ENCODE measurements around the gene UQCR10. TPM values are rescaled to one million over a fixed set of nuclear protein-coding genes. Genes with fewer than 3 reads are reported as not detected.

The UQCR10 gene
- total RNA-seq, 1 donor from 2014 or later: 77.4 TPM

DNA sequence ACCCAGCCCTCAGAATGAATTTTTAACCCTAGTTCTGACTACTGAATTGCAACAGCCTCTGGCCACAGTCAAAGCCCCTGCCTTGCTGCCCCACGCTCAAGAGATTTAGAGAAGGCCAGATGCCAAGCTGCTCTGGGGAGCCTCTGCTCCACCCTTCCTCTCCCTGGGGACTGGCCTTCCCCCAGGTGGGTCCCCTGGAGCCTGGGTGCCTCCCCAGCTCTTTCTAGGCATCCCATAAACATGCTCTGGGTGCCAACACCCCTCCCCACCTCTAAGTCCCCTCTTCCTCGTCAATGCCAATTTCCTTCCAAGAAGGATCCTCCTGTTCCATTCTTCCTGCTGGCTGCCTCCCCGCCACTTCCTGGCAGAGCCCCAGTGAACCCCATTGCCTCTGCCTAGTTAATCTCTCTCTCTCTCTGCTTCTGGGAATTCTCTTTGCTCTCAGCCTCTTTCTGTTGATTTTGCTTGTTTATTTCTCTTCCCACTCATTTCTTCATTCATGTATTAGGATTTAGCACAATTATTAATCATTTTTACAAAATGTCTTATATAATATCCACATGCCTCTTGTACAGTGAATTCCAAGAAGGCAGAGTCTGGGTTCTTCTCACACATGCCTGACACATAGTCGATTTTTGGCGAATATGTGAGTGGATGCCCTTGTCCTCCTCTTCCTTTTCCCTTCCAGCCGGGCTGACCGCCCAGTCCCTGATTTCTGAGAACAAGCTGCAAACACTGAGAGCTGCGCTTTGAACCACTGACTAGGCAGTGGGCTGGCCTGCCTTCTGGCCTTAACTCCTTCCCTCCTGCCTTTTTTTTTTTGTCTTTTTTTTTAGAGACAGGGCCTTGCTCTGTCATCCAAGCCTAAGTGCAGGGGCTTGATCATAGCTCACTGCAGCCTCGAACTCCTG, 17.5 kb downstream of the UQCR10 start:
- peaks cover 19% of the 10 kb centered on the region for H3K36me3 Mint-ChIP-seq (ENCODE audit: unreplicated experiment)
- no peak for TF ChIP-seq CTCF (IDR thresholded peaks at IDR 0.05)
- DNase-seq (ENCODE audit: extremely low spot score, unreplicated experiment): no peak
- no peak overlapping the region for H3K27ac Mint-ChIP-seq (ENCODE audit: unreplicated experiment)
- H3K27me3 Mint-ChIP-seq (ENCODE audit: unreplicated experiment): no peaks in the 10 kb centered on the region
- no peak overlapping the region for H3K4me3 Mint-ChIP-seq (ENCODE audit: unreplicated experiment)
- peaks cover 18% of the 10 kb centered on the region for H3K4me1 Mint-ChIP-seq (ENCODE audit: unreplicated experiment)
- no peaks in the 10 kb centered on the region for H3K9me3 Mint-ChIP-seq (ENCODE audit: unreplicated experiment)

DNA sequence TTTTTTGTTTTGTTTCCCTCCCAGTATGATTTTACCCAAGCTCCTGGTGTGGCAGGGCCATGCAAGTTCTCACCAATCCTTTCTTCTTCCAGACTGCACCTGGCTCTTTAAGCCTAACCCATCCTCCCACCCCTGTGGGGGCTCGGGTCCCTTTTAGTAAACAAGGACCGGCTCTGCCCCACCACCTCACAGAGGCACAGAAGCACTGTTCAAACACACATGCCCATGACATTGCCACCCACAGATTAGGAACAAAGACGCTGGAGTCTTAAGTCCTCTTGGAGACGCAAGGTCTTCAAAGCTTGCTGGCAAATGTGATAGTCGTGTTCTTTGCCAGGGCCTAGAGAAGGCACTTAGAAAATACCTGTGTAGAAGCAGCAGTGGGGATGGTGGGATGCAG, 18.9 kb downstream of the UQCR10 start:
- Mint-ChIP-seq H3K4me3 (ENCODE audit: unreplicated experiment) (no peak overlapping the region), H3K36me3 (ENCODE audit: unreplicated experiment) (peaks cover 25% of the 10 kb centered on the region), H3K27ac (ENCODE audit: unreplicated experiment) (no peak overlapping the region), H3K4me1 (ENCODE audit: unreplicated experiment) (peaks cover 11% of the 10 kb centered on the region), H3K9me3 (ENCODE audit: unreplicated experiment) (no peaks in the 10 kb centered on the region), H3K27me3 (ENCODE audit: unreplicated experiment) (no peaks in the 10 kb centered on the region)
- no peak for TF ChIP-seq CTCF (IDR thresholded peaks at IDR 0.05)
- DNase-seq (ENCODE audit: extremely low spot score, unreplicated experiment): no peak

DNA sequence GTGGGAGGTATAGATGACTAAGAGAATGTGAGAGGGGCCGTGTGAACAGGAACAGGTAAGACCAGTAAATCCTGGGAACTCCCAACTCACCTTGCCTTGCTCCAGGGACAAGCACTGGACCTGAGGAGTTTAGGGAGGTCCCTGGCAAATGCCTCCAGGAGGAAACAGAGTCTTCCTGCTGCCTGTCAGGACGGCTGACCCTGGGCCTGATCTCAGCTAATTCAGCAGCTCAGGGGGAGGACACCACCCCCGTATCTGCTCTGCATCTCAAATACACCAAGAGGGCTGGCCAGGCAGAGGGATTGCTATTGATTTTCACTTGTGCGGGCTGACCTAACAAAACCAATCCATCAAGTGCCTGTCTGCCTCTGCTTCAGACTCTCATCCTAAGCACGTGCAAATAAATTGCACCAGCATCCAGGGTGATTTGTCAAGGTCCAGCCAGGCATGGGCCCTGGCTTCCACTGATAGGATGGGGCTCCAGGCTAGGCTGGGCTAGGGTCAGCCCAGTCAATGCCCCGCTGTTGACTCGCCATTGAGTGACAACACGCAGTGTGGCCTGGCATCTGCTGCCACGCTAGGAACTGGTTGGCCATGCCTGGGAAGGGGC, 20.3 kb downstream of the UQCR10 start:
- Mint-ChIP-seq H3K9me3 (ENCODE audit: unreplicated experiment) (no peaks in the 10 kb centered on the region), H3K4me3 (ENCODE audit: unreplicated experiment) (no peak overlapping the region), H3K27ac (ENCODE audit: unreplicated experiment) (no peak overlapping the region), H3K4me1 (ENCODE audit: unreplicated experiment) (peaks cover 2% of the 10 kb centered on the region), H3K36me3 (ENCODE audit: unreplicated experiment) (peaks cover 30% of the 10 kb centered on the region), H3K27me3 (ENCODE audit: unreplicated experiment) (no peaks in the 10 kb centered on the region)
- no peak for DNase-seq (ENCODE audit: extremely low spot score, unreplicated experiment)
- no peak for TF ChIP-seq CTCF (IDR thresholded peaks at IDR 0.05)

GRCh38 chr22:29788339-29789279, 21.4 kb downstream of the UQCR10 start:
- no peak overlapping the region for H3K4me3 Mint-ChIP-seq (ENCODE audit: unreplicated experiment)
- no peak for TF ChIP-seq CTCF (IDR thresholded peaks at IDR 0.05)

More at GRCh38 chr22:29788339-29789279, 21.4 kb downstream of the UQCR10 start:
- H3K27me3 Mint-ChIP-seq (ENCODE audit: unreplicated experiment): no peaks in the 10 kb centered on the region
- no peaks in the 10 kb centered on the region for H3K9me3 Mint-ChIP-seq (ENCODE audit: unreplicated experiment)
- H3K36me3 Mint-ChIP-seq (ENCODE audit: unreplicated experiment): peaks cover 35% of the 10 kb centered on the region
- no peak for DNase-seq (ENCODE audit: extremely low spot score, unreplicated experiment)
- no peak overlapping the region for H3K27ac Mint-ChIP-seq (ENCODE audit: unreplicated experiment)
- H3K4me1 Mint-ChIP-seq (ENCODE audit: unreplicated experiment): peaks cover 2% of the 10 kb centered on the region
